NK-92 (cell line): ENCODE measurements around the gene ATP4A.

Experiments
- DNase-seq: peaks from one replicate; lab custom pipeline; 2025; ENCODE audit not compliant: unreplicated experiment; lab: John Stamatoyannopoulos, UW

ATP4A gene

GRCh38 chr19:35528218-35529038 is 35.0 kb downstream of the ATP4A start, which contains the start of gene SBSN:
Gene SBSN, minus strand, starts transcription at chr19:35528311. Its CDS starts 30 bp downstream, at chr19:35528281.
- no peak for DNase-seq

GRCh38 chr19:35525873-35526272 is 37.6 kb downstream of the ATP4A start:
- DNase-seq, result no peak

- DNase-seq, result no peak
Measured at GRCh38 chr19:35524181-35524837, 39.1 kb downstream of the ATP4A start.

GRCh38 chr19:35522745-35523327 is 40.6 kb downstream of the ATP4A start:
- DNase-seq, result no peak

- DNase-seq, result no peak
Measured at GRCh38 chr19:35521124-35521743, 42.2 kb downstream of the ATP4A start.

- no peak for DNase-seq
Measured at GRCh38 chr19:35519291-35519690, 44.2 kb downstream of the ATP4A start.

GRCh38 chr19:35518313-35518712 is 45.1 kb downstream of the ATP4A start:
- DNase-seq, result no peak

GRCh38 chr19:35517342-35517741 is 46.1 kb downstream of the ATP4A start:
- no peak for DNase-seq

- DNase-seq, result no peak
Measured at GRCh38 chr19:35516310-35516709, 47.1 kb downstream of the ATP4A start.

GRCh38 chr19:35514282-35514809 is 49.1 kb downstream of the ATP4A start:
- no peak for DNase-seq

- no peak for DNase-seq
Measured at GRCh38 chr19:35513628-35514281, 49.7 kb downstream of the ATP4A start, which contains the start of gene DMKN. Gene DMKN, minus strand, starts transcription at chr19:35513649. Its CDS starts 174 bp downstream, at chr19:35513475.

- DNase-seq, result no peak
Measured at GRCh38 chr19:35512831-35513627, 50.4 kb downstream of the ATP4A start.

GRCh38 chr19:35511337-35511736 is 52.1 kb downstream of the ATP4A start:
- no peak for DNase-seq

GRCh38 chr19:35510626-35510964 is 52.9 kb downstream of the ATP4A start:
- no peak for DNase-seq

- no peak for DNase-seq
Measured at GRCh38 chr19:35509861-35510625, 53.4 kb downstream of the ATP4A start.

- no peak for DNase-seq
Measured at GRCh38 chr19:35509018-35509652, 54.3 kb downstream of the ATP4A start.

GRCh38 chr19:35508129-35508528 is 55.3 kb downstream of the ATP4A start:
- no peak for DNase-seq

- no peak for DNase-seq
Measured at GRCh38 chr19:35507561-35507960, 55.9 kb downstream of the ATP4A start.

- no peak for DNase-seq
Measured at GRCh38 chr19:35506011-35506410, 57.4 kb downstream of the ATP4A start.
